Prostate gland (tissue), 2 donors: ENCODE measurements around the gene ZNF80.

Source experiments
- POLR2A ChIP-seq: fragments of 450-650 bp; IDR thresholded peaks from one replicate; pipeline ENCODE4 v1.6.1; 2016; ENCODE audit warnings: antibody characterized with exemption, mild to moderate bottlenecking
- TF ChIP-seq, protein P1 (sequence below), 4 experiments: fragments of 200-600 bp in 2 of 4; fragments of 450-650 bp in 2 of 4; sonication (generic) in 2 of 4; IDR thresholded peaks; 1 replicate in 3 of 4; 2 replicates in 1 of 4; pipeline ENCODE4 v1.5.1; 2016 to 2019; ENCODE audit warnings: antibody characterized with exemption in 4 of 4, mild to moderate bottlenecking in 2 of 4, moderate library complexity in 2 of 4

DNA sequence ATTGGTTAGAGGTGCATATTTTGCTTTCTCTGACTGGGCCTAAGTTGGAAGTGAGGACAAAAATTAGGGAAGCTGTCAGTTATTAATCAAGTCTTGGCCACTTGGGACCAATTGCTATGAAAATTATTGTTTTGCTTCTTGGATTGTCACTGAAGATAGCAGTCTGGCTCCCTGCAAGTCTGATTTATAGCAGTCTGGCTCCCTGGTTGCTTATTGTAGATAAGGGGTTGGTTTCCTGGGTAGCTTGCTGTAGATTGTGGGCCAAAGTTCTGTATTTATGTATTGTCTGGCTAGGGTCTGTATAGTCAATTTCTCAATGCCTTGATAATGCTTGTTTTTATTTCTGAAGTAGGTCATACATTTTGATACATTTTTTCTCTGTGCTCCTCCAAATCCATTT, 45.2 kb downstream of the ZNF80 start:
- TF ChIP-seq POLR2A: no peak
- TF ChIP-seq, protein P1, sequence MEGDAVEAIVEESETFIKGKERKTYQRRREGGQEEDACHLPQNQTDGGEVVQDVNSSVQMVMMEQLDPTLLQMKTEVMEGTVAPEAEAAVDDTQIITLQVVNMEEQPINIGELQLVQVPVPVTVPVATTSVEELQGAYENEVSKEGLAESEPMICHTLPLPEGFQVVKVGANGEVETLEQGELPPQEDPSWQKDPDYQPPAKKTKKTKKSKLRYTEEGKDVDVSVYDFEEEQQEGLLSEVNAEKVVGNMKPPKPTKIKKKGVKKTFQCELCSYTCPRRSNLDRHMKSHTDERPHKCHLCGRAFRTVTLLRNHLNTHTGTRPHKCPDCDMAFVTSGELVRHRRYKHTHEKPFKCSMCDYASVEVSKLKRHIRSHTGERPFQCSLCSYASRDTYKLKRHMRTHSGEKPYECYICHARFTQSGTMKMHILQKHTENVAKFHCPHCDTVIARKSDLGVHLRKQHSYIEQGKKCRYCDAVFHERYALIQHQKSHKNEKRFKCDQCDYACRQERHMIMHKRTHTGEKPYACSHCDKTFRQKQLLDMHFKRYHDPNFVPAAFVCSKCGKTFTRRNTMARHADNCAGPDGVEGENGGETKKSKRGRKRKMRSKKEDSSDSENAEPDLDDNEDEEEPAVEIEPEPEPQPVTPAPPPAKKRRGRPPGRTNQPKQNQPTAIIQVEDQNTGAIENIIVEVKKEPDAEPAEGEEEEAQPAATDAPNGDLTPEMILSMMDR (IDR thresholded peaks at IDR 0.05): no peak
